Natural killer cell (primary cell): Measurements from ENCODE around the gene PPP1R13L. TPM values are rescaled to one million over a fixed set of nuclear protein-coding genes. Genes with fewer than 3 reads are reported as not detected.

ENCODE experiments used
- ATAC-seq, 3 donors: fragments of 150-1000 bp in 2 of 3; fragments of 200-7000 bp in 1 of 3; cut with Tn5 transposase; 1 replicate in 1 of 3; 2 replicates in 2 of 3; pipeline ENCODE4 v1.10.0; 2021; ENCODE audit warnings: mild to moderate bottlenecking in 2 of 3, moderate library complexity in 2 of 3
- DNase-seq, 2 donors: peaks; one replicate each; pipeline versions ENCODE4 v3.0.0 to v3.0.0-alpha.2; 2013 to 2021; ENCODE audit warnings: mixed read lengths in 1 of 2
- H3K27ac ChIP-seq: one replicate; pipeline ENCODE4 v1.5.1; 2013; ENCODE audit warnings: mild to moderate bottlenecking, low read length
- H3K27me3 ChIP-seq: one replicate; pipeline ENCODE4 v1.6.1; 2013; ENCODE audit warnings: low read length; ENCODE audit not compliant: control insufficient read depth, insufficient read depth
- H3K36me3 ChIP-seq: one replicate; pipeline ENCODE4 v1.6.1; 2013; ENCODE audit warnings: low read length; ENCODE audit not compliant: control insufficient read depth, insufficient read depth
- H3K4me1 ChIP-seq: one replicate; pipeline ENCODE4 v1.6.1; 2013; ENCODE audit warnings: low read length; ENCODE audit not compliant: control insufficient read depth, insufficient read depth
- H3K4me3 ChIP-seq: one replicate; pipeline ENCODE4 v1.5.1; 2013; ENCODE audit warnings: low read length
- H3K9me3 ChIP-seq: one replicate; pipeline ENCODE4 v1.6.1; 2013; ENCODE audit warnings: low read length; ENCODE audit not compliant: control insufficient read depth, insufficient read depth
- H3K27ac Mint-ChIP-seq, 2 donors: one replicate each; pipeline ENCODE4 v1.8.0; 2022; ENCODE audit warnings: mild to moderate bottlenecking in 2 of 2, mixed read lengths in 2 of 2, moderate library complexity in 1 of 2
- H3K27me3 Mint-ChIP-seq, 2 donors: one replicate each; pipeline ENCODE4 v1.8.0; 2022; ENCODE audit warnings: low read depth in 2 of 2, mixed read lengths in 2 of 2
- H3K36me3 Mint-ChIP-seq: one replicate; pipeline ENCODE4 v1.8.0; 2022; ENCODE audit warnings: mixed read lengths
- H3K4me1 Mint-ChIP-seq, 2 donors: one replicate each; pipeline ENCODE4 v1.8.0; 2022; ENCODE audit warnings: mixed read lengths in 2 of 2
- H3K4me3 Mint-ChIP-seq: one replicate; pipeline ENCODE4 v1.8.0; 2022; ENCODE audit warnings: mild to moderate bottlenecking, moderate library complexity, mixed read lengths
- H3K9me3 Mint-ChIP-seq, 2 donors: one replicate each; pipeline ENCODE4 v1.8.0; 2022; ENCODE audit warnings: mixed read lengths in 2 of 2
- CTCF ChIP-seq: fragments of 200-600 bp; IDR thresholded peaks from one replicate; pipeline ENCODE4 v1.8.0; 2022; ENCODE audit warnings: antibody characterized with exemption
- WGBS: methylation state at CpG from one replicate; pipeline ENCODE4 v1.1.7; 2013; ENCODE audit warnings: missing lambda C conversion rate; ENCODE audit not compliant: insufficient coverage; 5-methylcytosine and 5-hydroxymethylcytosine counted together
- intact Hi-C: fragments of 100-400 bp; cut with micrococcal nuclease; formaldehyde crosslinking; loops from one replicate; pipeline ENCODE4 v1.14.2; 2022
- total RNA-seq, 4 donors: library from RNA; stranded (reverse); fragments of 120-200 nt in 1 of 4; gene quantifications; one replicate each; pipeline versions ENCODE4 v1.2.3 to v1.2.4, GENCODE V29; 2013 to 2022

PPP1R13L gene
- total RNA-seq, 3 donors from 2014 or later (not counting 1 experiment from before 2014, with no cell fraction given) = 5.6 to 7.4 (median 5.9) TPM

DNA sequence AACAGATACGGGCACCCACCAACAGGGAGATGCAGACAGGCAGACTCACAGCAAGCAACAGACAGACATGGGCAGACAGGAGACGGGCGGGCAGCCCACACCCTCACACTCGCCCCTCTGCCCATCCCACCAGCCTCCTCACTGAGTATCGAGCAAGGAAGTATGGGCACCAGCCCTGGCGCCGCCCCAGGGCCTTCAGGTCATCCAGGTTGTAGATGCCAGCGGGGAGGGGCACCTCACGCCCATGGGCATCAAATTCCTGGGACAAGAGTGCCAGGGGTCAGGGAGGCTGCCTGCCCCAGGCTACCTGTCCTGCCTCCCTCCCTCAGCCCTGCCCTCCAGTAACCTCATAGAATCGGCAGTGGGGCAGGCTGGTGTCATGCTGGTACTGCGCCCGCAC lies 40.2 kb downstream of the PPP1R13L start:
- no peak for DNase-seq
- Mint-ChIP-seq H3K36me3 (no peaks in the 10 kb centered on the region), H3K27ac (no peak overlapping the region), H3K27me3 (no peaks in the 10 kb centered on the region), H3K9me3 (no peaks in the 10 kb centered on the region), H3K4me1 (peaks cover 0 to 4% of the 10 kb centered on the region in 2 donors), H3K4me3 (no peak overlapping the region)
- no peaks in the 10 kb centered on the region for H3K9me3 ChIP-seq
- no peak overlapping the region for H3K27ac ChIP-seq
- H3K4me3 ChIP-seq = no peak overlapping the region
- WGBS = 94% methylated on average over 12 of the region's 12 CpGs
- ATAC-seq = no peak
- H3K4me1 ChIP-seq = peaks cover 7% of the 10 kb centered on the region
- intact Hi-C loops = no loop called here
- H3K36me3 ChIP-seq = peaks cover 3% of the 10 kb centered on the region
- H3K27me3 ChIP-seq = no peaks in the 10 kb centered on the region
- TF ChIP-seq CTCF = no peak

DNA sequence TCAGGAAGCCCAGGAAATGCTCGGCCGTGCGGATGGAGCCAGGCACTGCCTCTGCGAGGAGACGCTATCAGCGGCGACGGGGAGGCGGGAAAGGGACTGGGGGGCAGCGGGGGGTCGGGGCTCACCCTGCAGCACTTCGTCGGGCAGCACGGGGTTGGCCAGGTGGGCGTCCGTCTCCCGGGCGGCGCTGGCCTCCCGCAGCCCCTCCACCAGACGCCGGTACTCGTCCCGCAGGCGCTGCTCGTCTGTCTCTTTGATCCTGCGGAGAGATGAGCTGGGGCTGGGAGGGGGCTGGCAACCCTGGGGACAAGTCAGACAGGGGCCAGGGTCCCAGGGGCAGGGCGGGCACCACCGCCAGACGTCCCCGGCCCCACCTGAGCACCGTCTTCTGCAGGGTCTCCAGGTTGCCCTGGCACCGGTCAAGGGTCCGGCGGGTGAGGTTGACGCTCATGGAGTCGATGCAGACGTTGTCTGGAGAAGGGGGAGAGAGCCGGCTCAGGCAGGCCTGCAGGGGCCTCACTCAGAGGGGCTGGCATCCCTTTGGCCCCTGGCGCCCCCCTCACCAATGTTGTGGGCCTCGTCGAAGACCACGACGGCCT lies 40.9 kb downstream of the PPP1R13L start:
- Histone ChIP-seq H3K36me3 (peaks cover 3% of the 10 kb centered on the region), H3K27me3 (no peaks in the 10 kb centered on the region), H3K4me1 (peaks cover under 1% of the 10 kb centered on the region), H3K9me3 (no peaks in the 10 kb centered on the region), H3K27ac (no peak overlapping the region), H3K4me3 (no peak overlapping the region)
- peaks cover 0 to 4% of the 10 kb centered on the region in 2 donors for H3K4me1 Mint-ChIP-seq
- WGBS = 95% methylated on average over 44 of the region's 44 CpGs
- no peaks in the 10 kb centered on the region for H3K9me3 Mint-ChIP-seq
- TF ChIP-seq CTCF = no peak
- H3K27me3 Mint-ChIP-seq = no peaks in the 10 kb centered on the region
- DNase-seq (no peak), ATAC-seq (no peak)
- no peak overlapping the region for H3K27ac Mint-ChIP-seq
- no peak overlapping the region for H3K4me3 Mint-ChIP-seq
- H3K36me3 Mint-ChIP-seq = no peaks in the 10 kb centered on the region
- intact Hi-C loops = no loop called here

DNA sequence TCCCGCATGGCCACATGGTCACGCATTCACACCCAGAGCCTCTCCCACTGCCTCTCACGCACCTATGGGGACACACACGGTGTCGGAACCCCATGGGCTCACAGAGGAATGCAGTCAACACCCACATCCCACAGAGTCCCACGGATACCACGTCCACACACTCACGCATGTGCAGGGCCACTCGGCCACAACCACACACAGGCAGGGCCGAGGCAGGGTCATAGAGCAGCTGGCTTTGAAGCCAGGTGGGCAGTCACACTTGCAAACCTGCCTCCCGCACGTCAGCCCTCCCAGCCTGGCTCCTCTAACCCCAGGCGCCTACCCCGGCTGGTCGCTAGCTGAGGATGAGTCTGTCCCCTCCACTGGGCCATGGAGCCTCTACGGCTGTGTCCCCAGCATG lies 42.6 kb downstream of the PPP1R13L start:
- no peaks in the 10 kb centered on the region for H3K36me3 Mint-ChIP-seq

More for the DNA sequence above, 42.6 kb downstream of the PPP1R13L start:
- intact Hi-C loops = no loop called here
- no peaks in the 10 kb centered on the region for H3K4me1 ChIP-seq
- H3K9me3 ChIP-seq = no peaks in the 10 kb centered on the region
- Mint-ChIP-seq H3K27me3 (no peaks in the 10 kb centered on the region), H3K27ac (no peak overlapping the region), H3K9me3 (no peaks in the 10 kb centered on the region), H3K4me1 (no peaks in the 10 kb centered on the region), H3K4me3 (no peak overlapping the region)
- no peak overlapping the region for H3K4me3 ChIP-seq
- WGBS = 86% methylated on average over 16 of the region's 16 CpGs
- H3K27ac ChIP-seq = no peak overlapping the region
- TF ChIP-seq CTCF = no peak
- H3K27me3 ChIP-seq = no peaks in the 10 kb centered on the region
- no peak for DNase-seq
- no peak for ATAC-seq
- peaks cover 3% of the 10 kb centered on the region for H3K36me3 ChIP-seq
